SU-DHL-6 (cell line): Measurements from ENCODE around the gene BLOC1S5.

ENCODE experiments used
- CTCF ChIP-seq: fragments of 200-600 bp; sonication (generic); IDR thresholded peaks from one replicate; pipeline ENCODE4 v1.5.1; 2017; ENCODE audit warnings: antibody characterized with exemption, mild to moderate bottlenecking, low read length, moderate library complexity; ENCODE audit not compliant: insufficient read depth, poor library complexity, severe bottlenecking
- EZH2phosphoT487 ChIP-seq: fragments of 200-600 bp; sonication (generic), shearing (Covaris generic); conservative IDR thresholded peaks from 2 replicates; pipeline ENCODE4 v1.6.1; 2018; ENCODE audit warnings: mild to moderate bottlenecking, antibody characterized with exemption, low read length, moderate library complexity, mixed read lengths

GRCh38 chr6:7999201-7999600, 65.0 kb downstream of the BLOC1S5 start:
- TF ChIP-seq CTCF (no peak), EZH2phosphoT487 (no peak)
